ENCODE results near the gene CFAP92.
"Not testable (repeated sequence)": the region's sequence is repeated elsewhere in the genome, so short reads cannot be mapped to it uniquely, and the experiment has no call there.

Gene CFAP92

GRCh38 chr3:128931046-128931445 is 62.8 kb downstream of the CFAP92 start:
- H3K4me1 ChIP-seq (ENCODE audit: insufficient read depth, insufficient read length): peaks cover 4% of the 10 kb centered on the region
- H3K36me3 ChIP-seq (ENCODE audit: insufficient read depth, insufficient read length, low read length): no peaks in the 10 kb centered on the region
- H3K9ac ChIP-seq (ENCODE audit: insufficient read length, low read depth): no peak overlapping the region
- no peaks in the 10 kb centered on the region for H3K27me3 ChIP-seq (ENCODE audit: insufficient read depth, insufficient read length)
- H3K9me3 ChIP-seq (ENCODE audit: insufficient read depth, low read length): peaks cover 21% of the 10 kb centered on the region
- H3K4me3 ChIP-seq (ENCODE audit: insufficient read length, low read depth): no peak overlapping the region
- TF ChIP-seq YY1 (IDR thresholded peaks at IDR 0.05; ENCODE audit: insufficient read depth, insufficient read length): no peak
- TF ChIP-seq ZNF274 (IDR thresholded peaks at IDR 0.05; ENCODE audit: low read depth, low read length): no peak
- no peak for TF ChIP-seq SUZ12 (IDR thresholded peaks at IDR 0.05; ENCODE audit: extremely low read depth, insufficient read depth, insufficient read length)
- no peak for DNase-seq (ENCODE audit: low read depth, low spot score)

- Histone ChIP-seq H3K36me3 (ENCODE audit: insufficient read depth, insufficient read length, low read length) (no peaks in the 10 kb centered on the region), H3K4me3 (ENCODE audit: insufficient read length, low read depth) (no peak overlapping the region), H3K4me1 (ENCODE audit: insufficient read depth, insufficient read length) (no peaks in the 10 kb centered on the region), H3K27me3 (ENCODE audit: insufficient read depth, insufficient read length) (no peaks in the 10 kb centered on the region), H3K9me3 (ENCODE audit: insufficient read depth, low read length) (peaks cover 37% of the 10 kb centered on the region), H3K9ac (ENCODE audit: insufficient read length, low read depth) (no peak overlapping the region)
- no peak for DNase-seq (ENCODE audit: low read depth, low spot score)
- no peak for TF ChIP-seq ZNF274 (IDR thresholded peaks at IDR 0.05; ENCODE audit: low read depth, low read length)
- TF ChIP-seq YY1 (IDR thresholded peaks at IDR 0.05; ENCODE audit: insufficient read depth, insufficient read length): no peak
- TF ChIP-seq SUZ12 (IDR thresholded peaks at IDR 0.05; ENCODE audit: extremely low read depth, insufficient read depth, insufficient read length): no peak
These were observed 64.5 kb downstream of the CFAP92 start for GRCh38 chr3:128929364-128929763.

DNA sequence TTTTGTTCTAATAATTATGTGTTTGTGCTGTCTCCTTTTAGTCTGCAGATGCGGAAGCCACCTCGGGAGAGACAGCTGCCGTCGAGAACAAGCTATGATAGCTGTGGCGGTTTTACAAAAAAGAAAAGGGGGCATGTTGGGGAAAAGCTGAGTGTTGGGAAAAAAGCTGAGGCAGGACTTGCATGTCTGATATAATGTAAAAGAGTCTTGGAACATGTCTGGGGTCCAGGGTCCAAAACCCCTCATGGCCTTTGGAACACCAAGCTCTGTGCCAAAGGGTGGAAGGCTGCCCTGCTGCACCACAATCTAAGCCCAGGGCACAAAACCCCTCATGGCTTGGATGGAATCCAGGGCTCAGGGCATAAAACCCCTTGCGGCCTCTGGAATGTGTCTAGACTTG is 69.9 kb downstream of the CFAP92 start:
- H3K36me3 ChIP-seq (ENCODE audit: insufficient read depth, insufficient read length, low read length); H3K4me3 ChIP-seq (ENCODE audit: insufficient read length, low read depth); H3K27me3 ChIP-seq (ENCODE audit: insufficient read depth, insufficient read length); DNase-seq (ENCODE audit: low read depth, low spot score); H3K9ac ChIP-seq (ENCODE audit: insufficient read length, low read depth); H3K4me1 ChIP-seq (ENCODE audit: insufficient read depth, insufficient read length): not testable (repeated sequence)
- H3K9me3 ChIP-seq (ENCODE audit: insufficient read depth, low read length): peaks cover 72% of the 10 kb centered on the region

DNA sequence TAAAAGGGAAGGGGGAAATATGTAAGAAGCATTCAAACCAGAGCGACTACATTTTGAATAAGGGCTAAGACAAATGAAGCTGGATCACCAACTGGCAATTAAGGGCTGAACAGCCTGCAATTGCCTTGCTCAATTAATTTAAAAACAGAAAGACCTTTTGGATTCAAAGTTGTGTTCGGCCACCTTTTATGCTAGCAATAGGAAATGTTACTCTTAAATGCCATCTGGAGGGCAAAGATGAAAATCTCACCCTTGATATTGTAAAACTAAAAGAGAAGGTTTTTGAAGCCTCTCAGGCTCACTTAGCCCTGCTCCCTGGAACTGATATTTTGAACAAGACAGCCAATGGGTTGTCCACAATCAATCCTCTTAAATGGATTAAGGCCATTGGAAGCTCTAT is 70.3 kb downstream of the CFAP92 start:
- Histone ChIP-seq H3K4me1 (ENCODE audit: insufficient read depth, insufficient read length) (no peaks in the 10 kb centered on the region), H3K9ac (ENCODE audit: insufficient read length, low read depth) (no peak overlapping the region), H3K36me3 (ENCODE audit: insufficient read depth, insufficient read length, low read length) (peaks cover 10% of the 10 kb centered on the region), H3K4me3 (ENCODE audit: insufficient read length, low read depth) (no peak overlapping the region), H3K9me3 (ENCODE audit: insufficient read depth, low read length) (peaks cover 72% of the 10 kb centered on the region), H3K27me3 (ENCODE audit: insufficient read depth, insufficient read length) (no peaks in the 10 kb centered on the region)
- DNase-seq (ENCODE audit: low read depth, low spot score): no peak
- TF ChIP-seq YY1 (IDR thresholded peaks at IDR 0.05; ENCODE audit: insufficient read depth, insufficient read length) (no peak), SUZ12 (IDR thresholded peaks at IDR 0.05; ENCODE audit: extremely low read depth, insufficient read depth, insufficient read length) (no peak), ZNF274 (IDR thresholded peaks at IDR 0.05; ENCODE audit: low read depth, low read length) (no peak)

DNA sequence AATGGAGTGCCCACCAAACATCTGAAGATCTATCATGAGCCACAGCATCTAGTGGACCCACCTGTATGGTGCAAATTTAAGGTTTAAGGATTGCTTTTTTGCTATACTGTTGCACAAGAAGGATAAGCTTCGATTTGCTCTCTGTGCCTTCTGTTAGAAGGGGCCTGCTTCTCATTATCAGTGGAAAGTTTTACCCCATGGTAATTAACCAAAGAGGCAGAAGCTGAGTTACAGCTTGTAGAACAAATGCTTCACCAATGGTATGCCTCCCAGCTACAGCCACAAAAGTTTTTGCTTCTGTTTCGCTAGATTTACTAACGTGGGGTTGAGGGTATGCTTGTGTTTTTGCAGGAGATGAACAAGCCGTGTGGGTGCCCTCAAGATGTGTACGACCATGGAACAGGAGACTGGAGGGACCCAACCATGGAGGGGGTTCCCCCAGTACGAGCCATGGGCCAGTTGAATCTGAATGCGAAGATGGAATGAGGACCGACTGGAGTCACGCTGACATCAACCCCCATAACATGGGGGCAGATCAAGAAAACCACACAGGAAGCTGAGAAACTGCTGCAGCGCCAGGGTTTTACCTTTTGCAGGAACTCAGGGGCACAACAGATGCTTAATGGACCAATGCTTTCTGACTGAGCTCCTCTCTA is 70.9 kb downstream of the CFAP92 start:
- peaks cover 73% of the 10 kb centered on the region for H3K9me3 ChIP-seq (ENCODE audit: insufficient read depth, low read length)

GRCh38 chr3:128919988-128920387 is 73.9 kb downstream of the CFAP92 start:
- TF ChIP-seq YY1 (IDR thresholded peaks at IDR 0.05; ENCODE audit: insufficient read depth, insufficient read length): no peak
- TF ChIP-seq ZNF274 (IDR thresholded peaks at IDR 0.05; ENCODE audit: low read depth, low read length): no peak
- TF ChIP-seq SUZ12 (IDR thresholded peaks at IDR 0.05; ENCODE audit: extremely low read depth, insufficient read depth, insufficient read length): no peak
- H3K4me1 ChIP-seq (ENCODE audit: insufficient read depth, insufficient read length): no peaks in the 10 kb centered on the region
- H3K9ac ChIP-seq (ENCODE audit: insufficient read length, low read depth): no peak overlapping the region
- H3K27me3 ChIP-seq (ENCODE audit: insufficient read depth, insufficient read length): no peaks in the 10 kb centered on the region
- no peak overlapping the region for H3K4me3 ChIP-seq (ENCODE audit: insufficient read length, low read depth)
- H3K36me3 ChIP-seq (ENCODE audit: insufficient read depth, insufficient read length, low read length): peaks cover 38% of the 10 kb centered on the region
- H3K9me3 ChIP-seq (ENCODE audit: insufficient read depth, low read length): peaks cover 56% of the 10 kb centered on the region
- DNase-seq (ENCODE audit: low read depth, low spot score): no peak

More for the DNA sequence above, 70.9 kb downstream of the CFAP92 start:
- DNase-seq (ENCODE audit: low read depth, low spot score): no peak
- H3K4me1 ChIP-seq (ENCODE audit: insufficient read depth, insufficient read length): no peaks in the 10 kb centered on the region
- H3K36me3 ChIP-seq (ENCODE audit: insufficient read depth, insufficient read length, low read length): peaks cover 14% of the 10 kb centered on the region
- H3K27me3 ChIP-seq (ENCODE audit: insufficient read depth, insufficient read length): no peaks in the 10 kb centered on the region
- no peak for TF ChIP-seq YY1 (IDR thresholded peaks at IDR 0.05; ENCODE audit: insufficient read depth, insufficient read length)
- TF ChIP-seq SUZ12 (IDR thresholded peaks at IDR 0.05; ENCODE audit: extremely low read depth, insufficient read depth, insufficient read length): no peak
- TF ChIP-seq ZNF274 (IDR thresholded peaks at IDR 0.05; ENCODE audit: low read depth, low read length): no peak
- no peak overlapping the region for H3K9ac ChIP-seq (ENCODE audit: insufficient read length, low read depth)
- no peak overlapping the region for H3K4me3 ChIP-seq (ENCODE audit: insufficient read length, low read depth)

DNA sequence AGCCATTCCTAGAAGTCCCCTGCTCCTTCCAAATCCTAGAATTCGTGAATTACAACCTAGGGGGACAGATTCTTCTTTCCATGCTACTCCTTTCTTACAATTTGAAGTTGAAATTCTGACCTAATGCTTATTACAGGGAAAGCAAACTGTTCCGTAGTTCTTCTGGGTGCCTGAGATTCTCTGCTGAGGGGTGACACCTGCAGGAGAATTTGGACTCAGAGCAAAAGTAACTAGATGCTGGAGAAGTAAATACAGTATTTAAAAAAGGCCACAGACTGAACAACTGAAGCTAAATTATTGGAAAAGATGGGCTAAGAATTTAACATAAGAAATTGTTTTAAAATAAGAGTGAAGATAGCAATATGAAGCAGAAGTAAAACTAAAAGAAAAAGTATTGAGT is 76.6 kb downstream of the CFAP92 start:
- H3K4me1 ChIP-seq (ENCODE audit: insufficient read depth, insufficient read length): no peaks in the 10 kb centered on the region
- peaks cover 35% of the 10 kb centered on the region; the same call in 1 of the 2 replicates for H3K9me3 ChIP-seq (ENCODE audit: insufficient read depth, low read length)
- no peaks in the 10 kb centered on the region for H3K27me3 ChIP-seq (ENCODE audit: insufficient read depth, insufficient read length)
- H3K9ac ChIP-seq (ENCODE audit: insufficient read length, low read depth): no peak overlapping the region
- H3K4me3 ChIP-seq (ENCODE audit: insufficient read length, low read depth): no peak overlapping the region
- TF ChIP-seq ZNF274 (IDR thresholded peaks at IDR 0.05; ENCODE audit: low read depth, low read length): no peak
- no peak for TF ChIP-seq SUZ12 (IDR thresholded peaks at IDR 0.05; ENCODE audit: extremely low read depth, insufficient read depth, insufficient read length)
- TF ChIP-seq YY1 (IDR thresholded peaks at IDR 0.05; ENCODE audit: insufficient read depth, insufficient read length): no peak
- H3K36me3 ChIP-seq (ENCODE audit: insufficient read depth, insufficient read length, low read length): peaks cover 65% of the 10 kb centered on the region
- DNase-seq (ENCODE audit: low read depth, low spot score): no peak
